ENCODE results near the gene MTAP. TPM values are rescaled to one million over a fixed set of nuclear protein-coding genes. Genes with fewer than 3 reads are reported as not detected.

Gene MTAP
- total and polyA plus RNA-seq, 2 of the 13 experiments (the other 11 are each of a cell fraction or from before 2014, with no cell fraction given), result 16.7 to 51.2 TPM

- no peak; the same call in 1 of the 2 replicates for TF ChIP-seq ZNF678 (CRISPR knock-in tag; IDR thresholded peaks at IDR 0.05)
- TF ChIP-seq SIX1 (CRISPR knock-in tag; IDR thresholded peaks at IDR 0.05; ENCODE audit: borderline replicate concordance), result no peak
- no peak for TF ChIP-seq FOXK1 (CRISPR knock-in tag; IDR thresholded peaks at IDR 0.05; ENCODE audit: borderline replicate concordance, low read depth)
- TF ChIP-seq ZNF30 (CRISPR knock-in tag; IDR thresholded peaks at IDR 0.05), result no peak
- TF ChIP-seq ZNF10 (CRISPR knock-in tag; IDR thresholded peaks at IDR 0.05; ENCODE audit: borderline replicate concordance, low read depth), result no peak
- TF ChIP-seq HHEX (CRISPR knock-in tag; IDR thresholded peaks at IDR 0.05), result no peak
- TF ChIP-seq ZNF562 (CRISPR knock-in tag; IDR thresholded peaks at IDR 0.05; ENCODE audit: borderline replicate concordance), result no peak; the same call in 1 of the 2 replicates
- 0 out of 2 replicates have a peak, but pooled peaks have one; percentile 17 for TF ChIP-seq FOXA3 (CRISPR knock-in tag; IDR thresholded peaks at IDR 0.05)
- TF ChIP-seq RXRB (CRISPR knock-in tag; IDR thresholded peaks at IDR 0.05; ENCODE audit: borderline replicate concordance), result no peak
- TF ChIP-seq KDM1A (CRISPR knock-in tag; IDR thresholded peaks at IDR 0.05), result no peak
- no peak for TF ChIP-seq THYN1 (CRISPR knock-in tag; IDR thresholded peaks at IDR 0.05; ENCODE audit: borderline replicate concordance, low read depth)
- no peak for TF ChIP-seq NR2F1 (CRISPR knock-in tag; IDR thresholded peaks at IDR 0.05)
- TF ChIP-seq FOXJ3 (CRISPR knock-in tag; IDR thresholded peaks at IDR 0.05; ENCODE audit: borderline replicate concordance), result no peak; the same call in 1 of the 2 replicates
- TF ChIP-seq, protein P1, sequence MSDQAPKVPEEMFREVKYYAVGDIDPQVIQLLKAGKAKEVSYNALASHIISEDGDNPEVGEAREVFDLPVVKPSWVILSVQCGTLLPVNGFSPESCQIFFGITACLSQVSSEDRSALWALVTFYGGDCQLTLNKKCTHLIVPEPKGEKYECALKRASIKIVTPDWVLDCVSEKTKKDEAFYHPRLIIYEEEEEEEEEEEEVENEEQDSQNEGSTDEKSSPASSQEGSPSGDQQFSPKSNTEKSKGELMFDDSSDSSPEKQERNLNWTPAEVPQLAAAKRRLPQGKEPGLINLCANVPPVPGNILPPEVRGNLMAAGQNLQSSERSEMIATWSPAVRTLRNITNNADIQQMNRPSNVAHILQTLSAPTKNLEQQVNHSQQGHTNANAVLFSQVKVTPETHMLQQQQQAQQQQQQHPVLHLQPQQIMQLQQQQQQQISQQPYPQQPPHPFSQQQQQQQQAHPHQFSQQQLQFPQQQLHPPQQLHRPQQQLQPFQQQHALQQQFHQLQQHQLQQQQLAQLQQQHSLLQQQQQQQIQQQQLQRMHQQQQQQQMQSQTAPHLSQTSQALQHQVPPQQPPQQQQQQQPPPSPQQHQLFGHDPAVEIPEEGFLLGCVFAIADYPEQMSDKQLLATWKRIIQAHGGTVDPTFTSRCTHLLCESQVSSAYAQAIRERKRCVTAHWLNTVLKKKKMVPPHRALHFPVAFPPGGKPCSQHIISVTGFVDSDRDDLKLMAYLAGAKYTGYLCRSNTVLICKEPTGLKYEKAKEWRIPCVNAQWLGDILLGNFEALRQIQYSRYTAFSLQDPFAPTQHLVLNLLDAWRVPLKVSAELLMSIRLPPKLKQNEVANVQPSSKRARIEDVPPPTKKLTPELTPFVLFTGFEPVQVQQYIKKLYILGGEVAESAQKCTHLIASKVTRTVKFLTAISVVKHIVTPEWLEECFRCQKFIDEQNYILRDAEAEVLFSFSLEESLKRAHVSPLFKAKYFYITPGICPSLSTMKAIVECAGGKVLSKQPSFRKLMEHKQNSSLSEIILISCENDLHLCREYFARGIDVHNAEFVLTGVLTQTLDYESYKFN (CRISPR knock-in tag; conservative IDR thresholded peaks at IDR 0.05), result 0 out of 2 replicates have a peak, but pooled peaks have one; percentile 10
- no peak for TF ChIP-seq ZNF12 (CRISPR knock-in tag; IDR thresholded peaks at IDR 0.05)
- TF ChIP-seq NFATC3 (CRISPR knock-in tag; IDR thresholded peaks at IDR 0.05), result no peak
- TF ChIP-seq, protein P2, sequence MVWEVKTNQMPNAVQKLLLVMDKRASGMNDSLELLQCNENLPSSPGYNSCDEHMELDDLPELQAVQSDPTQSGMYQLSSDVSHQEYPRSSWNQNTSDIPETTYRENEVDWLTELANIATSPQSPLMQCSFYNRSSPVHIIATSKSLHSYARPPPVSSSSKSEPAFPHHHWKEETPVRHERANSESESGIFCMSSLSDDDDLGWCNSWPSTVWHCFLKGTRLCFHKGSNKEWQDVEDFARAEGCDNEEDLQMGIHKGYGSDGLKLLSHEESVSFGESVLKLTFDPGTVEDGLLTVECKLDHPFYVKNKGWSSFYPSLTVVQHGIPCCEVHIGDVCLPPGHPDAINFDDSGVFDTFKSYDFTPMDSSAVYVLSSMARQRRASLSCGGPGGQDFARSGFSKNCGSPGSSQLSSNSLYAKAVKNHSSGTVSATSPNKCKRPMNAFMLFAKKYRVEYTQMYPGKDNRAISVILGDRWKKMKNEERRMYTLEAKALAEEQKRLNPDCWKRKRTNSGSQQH (CRISPR knock-in tag; IDR thresholded peaks at IDR 0.05; ENCODE audit: low read depth), result peak; percentile 69; the same call in 1 of the 2 replicates
- TF ChIP-seq, protein P3, sequence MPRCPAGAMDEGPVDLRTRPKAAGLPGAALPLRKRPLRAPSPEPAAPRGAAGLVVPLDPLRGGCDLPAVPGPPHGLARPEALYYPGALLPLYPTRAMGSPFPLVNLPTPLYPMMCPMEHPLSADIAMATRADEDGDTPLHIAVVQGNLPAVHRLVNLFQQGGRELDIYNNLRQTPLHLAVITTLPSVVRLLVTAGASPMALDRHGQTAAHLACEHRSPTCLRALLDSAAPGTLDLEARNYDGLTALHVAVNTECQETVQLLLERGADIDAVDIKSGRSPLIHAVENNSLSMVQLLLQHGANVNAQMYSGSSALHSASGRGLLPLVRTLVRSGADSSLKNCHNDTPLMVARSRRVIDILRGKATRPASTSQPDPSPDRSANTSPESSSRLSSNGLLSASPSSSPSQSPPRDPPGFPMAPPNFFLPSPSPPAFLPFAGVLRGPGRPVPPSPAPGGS (CRISPR knock-in tag; IDR thresholded peaks at IDR 0.05), result peak; percentile 79
- no peak for TF ChIP-seq PBX2 (CRISPR knock-in tag; IDR thresholded peaks at IDR 0.05)
- no peak for TF ChIP-seq JUND (CRISPR knock-in tag; IDR thresholded peaks at IDR 0.05)
- no peak for TF ChIP-seq ATRX (CRISPR knock-in tag; IDR thresholded peaks at IDR 0.05; ENCODE audit: borderline replicate concordance)
Measured at GRCh38 chr9:21802418-21803000, at the start of gene MTAP (continued).
